ENCODE results near the gene AP2A1.

DNA sequence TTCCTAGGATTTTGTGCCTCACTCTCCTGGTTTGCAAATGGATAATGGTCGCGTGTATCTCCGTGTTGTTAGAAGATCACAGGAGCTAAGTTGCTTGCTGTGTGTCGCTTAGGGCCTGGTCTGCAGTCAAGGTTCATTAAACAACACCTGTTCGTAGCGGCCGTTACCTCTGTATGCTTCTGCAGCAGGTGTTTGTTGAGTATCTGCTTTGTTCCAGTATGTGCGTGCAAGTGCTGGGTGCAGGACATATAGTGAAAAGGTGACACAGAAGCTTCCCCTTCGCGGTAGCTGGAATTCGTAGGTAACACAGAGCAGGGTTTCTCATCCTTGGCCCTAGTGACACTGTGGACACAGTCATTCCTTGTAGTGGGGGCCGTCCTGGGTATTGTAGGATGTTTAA lies 56.7 kb downstream of the AP2A1 start:
- no peak for TF ChIP-seq EZH2 (IDR thresholded peaks at IDR 0.05; ENCODE audit: insufficient read depth, poor library complexity, severe bottlenecking)
- no peak for TF ChIP-seq EZH2phosphoT487 (IDR thresholded peaks at IDR 0.05; ENCODE audit: insufficient read depth, low read depth)
